Measurements from ENCODE around the gene XYLT1. TPM values are rescaled to one million over a fixed set of nuclear protein-coding genes. Genes with fewer than 3 reads are reported as not detected.

The XYLT1 gene
- total RNA-seq, 2 donors from 2014 or later = 26.4 to 41.9 TPM

DNA sequence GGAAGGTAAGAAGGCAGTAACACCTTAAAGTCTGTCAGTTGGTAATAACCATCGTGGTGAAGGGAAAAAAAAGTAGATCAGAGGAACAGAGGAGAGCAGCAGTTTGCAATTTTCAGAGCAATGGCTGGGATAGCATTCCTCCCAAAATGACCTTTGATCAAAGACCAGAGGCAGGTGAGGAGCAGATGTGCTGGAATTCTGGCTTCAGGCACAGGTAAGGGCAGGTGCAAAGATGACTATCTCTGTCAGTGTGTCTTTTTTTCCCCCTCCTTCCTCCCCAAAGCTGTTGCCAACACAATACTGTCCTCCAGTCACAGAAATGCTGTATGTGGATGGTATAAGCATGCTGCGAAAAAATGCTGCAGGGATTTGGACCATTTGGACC lies 166.7 kb downstream of the XYLT1 start:
- Mint-ChIP-seq H3K27me3 (no peaks in the 10 kb centered on the region), H3K9me3 (no peaks in the 10 kb centered on the region), H3K4me3 (no peak overlapping the region), H3K27ac (peak overlapping the region in 1 of 2 donors; percentile 63), H3K36me3 (no peaks in the 10 kb centered on the region), H3K4me1 (ENCODE audit: low read depth in 2 of 2) (peaks cover 29 to 33% of the 10 kb centered on the region in 2 donors)
- no peak for DNase-seq (ENCODE audit: low spot score)
- ATAC-seq = no peak

DNA sequence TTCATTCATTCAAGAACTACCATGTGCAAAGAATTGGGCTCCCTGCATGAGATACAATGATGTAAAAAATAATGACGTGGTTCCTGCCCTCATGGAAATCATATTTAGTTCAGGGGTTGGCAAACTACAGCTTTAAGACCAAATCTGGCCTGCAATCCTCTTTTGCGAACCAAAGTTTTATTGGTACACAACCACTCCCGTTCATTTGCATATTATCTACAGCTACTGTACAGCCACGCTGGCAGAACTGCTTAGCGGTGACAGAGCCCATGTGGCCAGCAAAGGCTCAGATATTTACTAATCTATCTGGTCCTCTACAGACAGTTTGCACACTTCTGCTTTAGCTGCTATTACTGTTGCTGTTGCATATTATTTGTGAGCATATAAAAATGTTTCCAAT lies 167.7 kb downstream of the XYLT1 start:
- Mint-ChIP-seq H3K27ac (peak overlapping the region in 1 of 2 donors; percentile 40), H3K9me3 (no peaks in the 10 kb centered on the region)

DNA sequence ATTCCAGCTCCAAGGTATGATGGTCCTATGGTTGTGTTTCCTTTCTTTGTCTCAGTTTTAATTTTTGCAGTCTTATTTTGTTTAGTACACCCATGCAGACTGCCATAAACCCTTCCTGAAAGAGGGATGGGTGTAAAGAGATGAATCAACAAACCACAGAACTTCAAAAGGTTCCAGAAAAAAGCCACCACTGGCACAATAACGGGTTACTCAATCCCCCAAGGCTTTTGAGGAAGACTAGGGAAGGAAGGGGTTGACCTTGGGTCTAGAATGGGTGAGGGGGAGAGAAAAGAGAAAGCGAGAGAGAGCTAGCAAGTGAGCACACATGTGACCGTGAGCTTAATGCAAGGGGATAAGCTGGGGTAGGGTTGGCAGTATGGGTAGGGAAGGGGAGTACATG lies 168.1 kb downstream of the XYLT1 start:
- no peaks in the 10 kb centered on the region for H3K36me3 Mint-ChIP-seq
- H3K27me3 Mint-ChIP-seq = no peaks in the 10 kb centered on the region
- ATAC-seq = no peak
- no peak for DNase-seq (ENCODE audit: low spot score)
- peaks cover 29 to 34% of the 10 kb centered on the region in 2 donors for H3K4me1 Mint-ChIP-seq (ENCODE audit: low read depth in 2 of 2)
- peak overlapping the region; percentile 2 for H3K4me3 Mint-ChIP-seq
- H3K9me3 Mint-ChIP-seq = no peaks in the 10 kb centered on the region
- peak overlapping the region in 1 of 2 donors; percentile 40 for H3K27ac Mint-ChIP-seq

More for the DNA sequence above, 167.7 kb downstream of the XYLT1 start:
- DNase-seq (ENCODE audit: low spot score) (no peak), ATAC-seq (no peak)
- H3K27me3 Mint-ChIP-seq = no peaks in the 10 kb centered on the region
- peaks cover 29 to 34% of the 10 kb centered on the region in 2 donors for H3K4me1 Mint-ChIP-seq (ENCODE audit: low read depth in 2 of 2)
- no peak overlapping the region for H3K4me3 Mint-ChIP-seq
- H3K36me3 Mint-ChIP-seq = no peaks in the 10 kb centered on the region

DNA sequence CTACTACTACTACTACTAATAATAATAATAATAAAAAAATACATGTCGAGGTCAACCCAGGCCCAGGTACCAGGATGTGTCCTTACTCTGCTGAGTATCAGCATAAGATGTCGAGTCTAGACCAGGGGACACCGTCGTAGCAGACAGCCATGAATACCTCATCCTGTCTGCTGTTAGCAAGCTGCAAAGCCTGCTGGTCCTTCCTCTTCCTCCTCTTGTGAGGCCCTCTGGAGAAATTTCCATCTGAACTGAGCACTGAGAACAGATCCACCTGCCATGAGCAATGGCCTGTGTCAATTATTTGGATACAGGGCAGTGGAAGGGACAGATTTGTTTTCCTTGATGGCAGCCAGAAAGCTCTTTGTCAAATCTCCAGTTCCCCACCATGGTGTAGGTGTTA lies 168.5 kb downstream of the XYLT1 start:
- H3K9me3 Mint-ChIP-seq = no peaks in the 10 kb centered on the region
- H3K27me3 Mint-ChIP-seq = no peaks in the 10 kb centered on the region
- H3K27ac Mint-ChIP-seq = peak overlapping the region in 1 of 2 donors; percentile 40
- peaks cover 29 to 34% of the 10 kb centered on the region in 2 donors for H3K4me1 Mint-ChIP-seq (ENCODE audit: low read depth in 2 of 2)
- ATAC-seq (no peak), DNase-seq (ENCODE audit: low spot score) (no peak)
- peak overlapping the region; percentile 2 for H3K4me3 Mint-ChIP-seq
- H3K36me3 Mint-ChIP-seq = no peaks in the 10 kb centered on the region

DNA sequence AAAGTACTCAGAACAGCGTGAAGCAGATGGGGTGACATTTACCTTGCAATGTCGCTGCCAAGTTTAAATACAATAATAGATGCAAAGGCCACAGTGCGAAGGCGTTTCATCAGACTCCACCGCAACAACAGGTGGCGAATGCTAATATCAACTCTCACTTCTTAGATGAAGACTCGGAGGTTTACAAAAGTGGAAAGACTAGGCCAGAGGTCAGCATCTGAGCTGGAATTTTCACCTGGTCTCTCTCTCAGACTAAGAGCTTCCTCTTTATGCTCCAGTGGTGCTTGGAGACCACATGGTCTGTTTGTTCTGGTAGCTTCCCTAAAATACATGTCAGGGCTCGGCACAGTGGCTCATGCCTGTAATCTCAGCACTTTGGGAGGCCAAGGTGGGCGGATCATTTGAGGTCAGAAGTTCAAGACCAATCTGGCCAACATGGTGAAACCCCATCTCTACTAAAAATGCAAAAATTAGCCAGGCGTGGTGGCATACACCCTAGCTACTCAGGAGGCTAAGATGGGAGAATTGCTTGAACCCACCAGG lies 169.1 kb downstream of the XYLT1 start:
- no peaks in the 10 kb centered on the region for H3K36me3 Mint-ChIP-seq
- ATAC-seq (no peak), DNase-seq (ENCODE audit: low spot score) (no peak)
- no peaks in the 10 kb centered on the region for H3K27me3 Mint-ChIP-seq
- H3K27ac Mint-ChIP-seq = no peak overlapping the region
- H3K4me1 Mint-ChIP-seq (ENCODE audit: low read depth in 2 of 2) = peaks cover 29 to 34% of the 10 kb centered on the region in 2 donors
- no peak overlapping the region for H3K4me3 Mint-ChIP-seq
- no peaks in the 10 kb centered on the region for H3K9me3 Mint-ChIP-seq

DNA sequence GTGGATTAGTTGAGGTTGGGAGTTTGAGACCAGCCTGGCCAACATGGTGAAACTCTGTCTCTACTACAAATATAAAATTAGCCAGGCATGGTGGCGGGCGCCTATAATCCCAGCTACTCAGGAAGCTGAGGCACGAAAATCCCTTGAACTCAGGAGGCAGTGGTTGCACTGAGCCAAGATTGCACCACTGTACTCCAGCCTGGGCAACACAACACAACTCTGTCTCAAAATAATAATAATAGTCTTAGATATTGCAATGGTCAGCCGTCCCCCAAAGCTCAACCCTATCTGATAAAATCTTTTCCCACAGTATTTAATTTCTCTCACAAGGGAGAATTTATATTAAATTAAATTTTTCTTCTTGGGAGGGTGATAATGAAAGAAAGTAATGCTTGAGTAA lies 169.6 kb downstream of the XYLT1 start:
- no peak for DNase-seq (ENCODE audit: low spot score)
- no peak for ATAC-seq
- H3K4me1 Mint-ChIP-seq (ENCODE audit: low read depth in 2 of 2) = peaks cover 28 to 34% of the 10 kb centered on the region in 2 donors
- H3K27me3 Mint-ChIP-seq = no peaks in the 10 kb centered on the region
- H3K27ac Mint-ChIP-seq = no peak overlapping the region
- H3K9me3 Mint-ChIP-seq = no peaks in the 10 kb centered on the region
- no peaks in the 10 kb centered on the region for H3K36me3 Mint-ChIP-seq
- H3K4me3 Mint-ChIP-seq = no peak overlapping the region

DNA sequence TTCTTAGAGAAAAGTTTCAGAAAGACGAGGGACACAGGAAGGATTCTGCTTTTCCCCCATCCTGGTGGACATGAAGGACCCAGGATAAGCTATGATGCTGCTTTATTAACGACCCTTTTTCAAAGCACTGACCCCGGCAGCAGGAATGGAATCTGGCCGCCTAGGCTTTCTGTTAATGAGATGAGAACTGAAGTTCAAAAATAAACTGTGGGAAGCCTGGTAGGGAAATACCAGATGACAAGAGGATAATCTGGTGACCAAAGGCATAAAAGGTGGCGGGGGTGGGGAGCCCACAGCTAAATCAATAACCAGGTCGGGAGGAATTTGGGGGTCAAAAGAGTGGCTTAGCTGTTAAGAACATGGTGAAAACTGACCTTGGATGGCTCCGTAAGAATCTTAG lies 171.0 kb downstream of the XYLT1 start:
- no peaks in the 10 kb centered on the region for H3K36me3 Mint-ChIP-seq
- no peak overlapping the region for H3K27ac Mint-ChIP-seq
- H3K9me3 Mint-ChIP-seq = no peaks in the 10 kb centered on the region
- no peak for DNase-seq (ENCODE audit: low spot score)
- no peak overlapping the region for H3K4me3 Mint-ChIP-seq
- H3K27me3 Mint-ChIP-seq = no peaks in the 10 kb centered on the region
- H3K4me1 Mint-ChIP-seq (ENCODE audit: low read depth in 2 of 2) = peaks cover 23 to 30% of the 10 kb centered on the region in 2 donors
- no peak for ATAC-seq

DNA sequence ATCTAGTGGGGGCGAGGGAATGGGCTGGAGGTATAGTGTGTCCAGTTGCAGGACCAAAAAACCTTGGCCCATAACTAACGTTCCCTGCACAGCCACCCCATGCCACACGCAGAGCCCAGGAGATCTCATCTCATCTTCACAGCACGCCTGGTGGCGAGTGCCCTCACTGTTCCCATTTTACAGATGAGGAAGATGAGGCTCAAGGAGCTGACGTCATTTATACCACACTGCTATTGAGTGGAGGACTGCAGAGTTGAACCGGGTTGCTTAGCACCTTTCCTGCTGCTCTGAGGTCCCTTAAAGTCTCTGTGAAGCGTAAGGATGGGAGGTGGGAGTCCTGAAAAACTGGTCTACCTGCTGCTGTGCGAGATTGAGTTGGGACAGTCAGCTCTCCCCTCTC lies 172.5 kb downstream of the XYLT1 start:
- H3K27me3 Mint-ChIP-seq = no peaks in the 10 kb centered on the region
- DNase-seq (ENCODE audit: low spot score) = no peak
- no peaks in the 10 kb centered on the region for H3K9me3 Mint-ChIP-seq
- H3K36me3 Mint-ChIP-seq = no peaks in the 10 kb centered on the region
- H3K27ac Mint-ChIP-seq = peak overlapping the region in 1 of 2 donors; percentile 25
- ATAC-seq = no peak
- H3K4me3 Mint-ChIP-seq = no peak overlapping the region
- H3K4me1 Mint-ChIP-seq (ENCODE audit: low read depth in 2 of 2) = peaks cover 19 to 31% of the 10 kb centered on the region in 2 donors

DNA sequence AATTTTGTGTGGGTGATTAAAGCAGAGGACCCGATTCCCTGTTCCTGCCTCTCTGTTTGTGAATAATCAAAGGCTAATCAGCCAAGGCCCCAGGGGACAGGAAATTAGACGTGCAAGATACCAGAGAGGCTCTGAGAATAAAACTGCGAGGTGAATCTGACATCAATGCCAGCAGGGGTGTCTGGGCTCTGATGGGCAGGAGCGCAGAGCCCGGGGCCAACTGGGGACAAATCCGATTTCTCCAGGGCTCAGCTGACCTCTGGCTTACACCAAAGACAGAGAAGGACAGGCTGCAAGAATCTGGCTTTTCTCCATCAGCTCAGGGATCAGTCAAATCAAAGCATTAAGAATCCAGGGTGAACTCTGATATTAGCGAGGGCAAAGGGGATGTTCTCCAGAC lies 174.3 kb downstream of the XYLT1 start:
- peaks cover 14 to 30% of the 10 kb centered on the region in 2 donors for H3K4me1 Mint-ChIP-seq (ENCODE audit: low read depth in 2 of 2)
- H3K4me3 Mint-ChIP-seq = no peak overlapping the region
- DNase-seq (ENCODE audit: low spot score) = no peak
- peak overlapping the region in 1 of 2 donors; percentile 72 for H3K27ac Mint-ChIP-seq
- no peak for ATAC-seq
- no peaks in the 10 kb centered on the region for H3K36me3 Mint-ChIP-seq
- no peaks in the 10 kb centered on the region for H3K27me3 Mint-ChIP-seq
- H3K9me3 Mint-ChIP-seq = no peaks in the 10 kb centered on the region

DNA sequence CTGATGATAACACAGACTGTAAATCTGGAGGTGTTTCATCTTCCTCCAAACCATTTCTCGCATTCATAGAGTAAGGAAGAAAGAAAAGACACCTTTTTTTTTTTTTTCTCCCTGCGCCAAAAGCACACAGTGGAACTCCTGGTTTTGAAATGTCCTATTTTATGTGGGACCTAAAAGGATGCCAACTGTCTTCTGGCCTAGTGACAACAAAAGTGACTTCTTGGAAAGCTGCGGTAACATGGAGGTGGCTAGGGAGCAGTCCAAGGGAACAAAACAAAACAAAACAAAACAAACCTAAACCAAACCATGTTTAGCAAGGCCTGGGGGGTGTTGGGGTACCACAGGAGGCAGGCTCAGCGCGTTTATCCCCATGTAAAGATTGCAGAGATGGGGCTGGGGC lies 174.8 kb downstream of the XYLT1 start:
- Mint-ChIP-seq H3K4me1 (ENCODE audit: low read depth in 2 of 2) (peaks cover 14 to 30% of the 10 kb centered on the region in 2 donors), H3K4me3 (no peak overlapping the region), H3K27ac (peak overlapping the region in 1 of 2 donors; percentile 72), H3K27me3 (no peaks in the 10 kb centered on the region), H3K9me3 (no peaks in the 10 kb centered on the region), H3K36me3 (no peaks in the 10 kb centered on the region)
- DNase-seq (ENCODE audit: low spot score) (no peak), ATAC-seq (no peak)

DNA sequence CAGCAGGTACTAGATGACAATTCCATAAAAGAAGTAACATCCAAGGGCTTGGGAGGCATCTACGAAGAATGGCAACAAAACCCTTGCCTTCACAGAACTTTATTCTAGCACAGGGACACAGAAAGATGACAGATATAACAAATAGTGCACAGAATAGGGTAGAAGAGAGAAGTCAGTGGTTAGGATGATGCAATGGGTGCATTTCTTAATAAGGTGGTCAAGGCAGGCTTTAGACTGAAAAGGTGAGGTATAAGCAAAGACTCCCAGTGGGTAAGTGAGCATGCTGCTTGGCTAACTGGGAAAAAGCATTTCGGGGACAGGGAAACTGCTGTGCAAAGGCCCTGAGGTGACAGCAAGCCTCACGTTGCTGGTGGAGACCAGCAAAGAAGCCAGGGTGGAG lies 175.9 kb downstream of the XYLT1 start:
- peak overlapping the region; percentile 51 to 53 for H3K27ac Mint-ChIP-seq
- DNase-seq (ENCODE audit: low spot score) (no peak), ATAC-seq (peak; percentile 77 to 82)
- peaks cover 14 to 26% of the 10 kb centered on the region in 2 donors for H3K4me1 Mint-ChIP-seq (ENCODE audit: low read depth in 2 of 2)
- no peaks in the 10 kb centered on the region for H3K36me3 Mint-ChIP-seq
- no peaks in the 10 kb centered on the region for H3K27me3 Mint-ChIP-seq
- H3K4me3 Mint-ChIP-seq = peak overlapping the region; percentile 18
- H3K9me3 Mint-ChIP-seq = no peaks in the 10 kb centered on the region

DNA sequence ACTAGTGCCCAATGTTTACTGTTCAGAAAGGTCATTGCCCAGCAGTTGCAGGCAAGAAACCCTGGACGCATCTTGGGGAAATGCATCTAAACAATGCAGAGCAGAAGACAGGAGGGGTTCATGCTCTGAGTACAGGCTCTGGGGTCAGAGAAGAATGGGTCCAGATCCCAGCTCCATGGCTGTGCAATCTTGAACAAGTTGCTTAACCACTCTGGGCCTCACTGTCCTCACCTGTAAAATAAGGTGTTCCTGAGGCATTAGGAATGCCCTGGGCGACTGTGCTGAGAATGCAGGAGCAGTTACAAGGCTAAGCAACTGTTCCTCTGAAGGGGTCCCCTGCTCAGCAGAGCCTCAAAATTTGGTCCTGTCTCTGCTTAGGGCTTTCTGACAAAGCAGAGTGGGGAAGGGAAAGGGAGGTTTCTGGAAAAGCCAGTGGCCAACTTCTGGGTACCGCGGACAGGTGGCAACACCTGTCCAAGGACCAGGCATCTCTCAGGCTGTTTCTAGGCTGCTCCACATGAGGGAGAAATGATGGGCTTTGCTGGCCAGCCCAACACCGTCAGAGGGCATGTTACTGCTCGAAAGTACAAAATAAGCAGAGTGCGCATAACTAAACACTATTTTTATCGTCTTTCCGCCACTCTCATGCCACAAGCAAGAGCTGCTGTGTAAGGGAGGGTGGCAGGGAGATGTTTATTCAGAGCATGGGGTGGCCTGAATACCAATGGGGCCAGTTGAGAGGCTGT lies 176.8 kb downstream of the XYLT1 start:
- DNase-seq (ENCODE audit: low spot score) (no peak), ATAC-seq (no peak)
- no peak overlapping the region for H3K4me3 Mint-ChIP-seq
- H3K9me3 Mint-ChIP-seq = no peaks in the 10 kb centered on the region
- no peaks in the 10 kb centered on the region for H3K27me3 Mint-ChIP-seq
- peaks cover 6% of the 10 kb centered on the region for H3K36me3 Mint-ChIP-seq
- peak overlapping the region in 1 of 2 donors; percentile 66 for H3K27ac Mint-ChIP-seq
- peaks cover 20 to 24% of the 10 kb centered on the region in 2 donors for H3K4me1 Mint-ChIP-seq (ENCODE audit: low read depth in 2 of 2)

DNA sequence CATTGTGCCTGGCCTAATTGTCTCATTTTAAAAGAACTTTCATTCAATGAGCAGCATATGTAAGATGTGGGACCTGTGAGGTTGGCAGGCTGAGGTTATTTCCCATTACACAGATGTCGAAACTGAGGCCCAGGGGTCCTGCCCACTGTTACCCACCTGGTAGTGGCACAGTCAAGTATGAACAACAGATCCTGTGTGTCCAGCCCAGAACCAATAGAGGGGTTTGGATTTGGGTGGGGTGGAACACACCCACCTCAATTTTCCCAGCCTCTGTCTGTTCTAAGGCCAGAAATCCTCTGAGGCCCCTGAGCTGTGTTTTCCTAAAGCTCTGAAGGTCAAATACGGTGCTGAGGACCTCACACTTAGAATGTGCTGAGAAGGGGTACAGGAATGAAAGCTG lies 179.5 kb downstream of the XYLT1 start:
- DNase-seq (ENCODE audit: low spot score) (no peak), ATAC-seq (no peak)
- Mint-ChIP-seq H3K36me3 (peaks cover 6% of the 10 kb centered on the region), H3K27me3 (no peaks in the 10 kb centered on the region), H3K4me3 (no peak overlapping the region), H3K27ac (peak overlapping the region in 1 of 2 donors; percentile 7), H3K4me1 (ENCODE audit: low read depth in 2 of 2) (peaks cover 25 to 30% of the 10 kb centered on the region in 2 donors), H3K9me3 (no peaks in the 10 kb centered on the region)

All from natural killer cell treated with Interleukin-12 subunit alpha and Interleukin-12 subunit beta and Interleukin-15 and Interleukin-18, amount 100 ng/mL, for 72 hours (primary cell).